Measurements from ENCODE around the gene CAMSAP2. TPM values are rescaled to one million over a fixed set of nuclear protein-coding genes. Genes with fewer than 3 reads are reported as not detected.

The CAMSAP2 gene
- total RNA-seq, 6 experiments from 2014 or later = 30.2 to 35.6 (median 33.3) TPM

GRCh38 chr1:200889571-200889970 is 150.9 kb downstream of the CAMSAP2 start:
- H3K4me3 Mint-ChIP-seq = no peak overlapping the region
- no peak overlapping the region for H3K27ac Mint-ChIP-seq
- no peaks in the 10 kb centered on the region for H3K9me3 Mint-ChIP-seq
- no peaks in the 10 kb centered on the region for H3K36me3 Mint-ChIP-seq (ENCODE audit: low read depth)
- peaks cover 56% of the 10 kb centered on the region for H3K27me3 Mint-ChIP-seq (ENCODE audit: insufficient read depth)
- peaks cover 14% of the 10 kb centered on the region; the same call in 1 of the 2 replicates for H3K4me1 Mint-ChIP-seq (ENCODE audit: low read depth)
- no peak for TF ChIP-seq CTCF (IDR thresholded peaks at IDR 0.05)
- no peak for DNase-seq

GRCh38 chr1:200890027-200890426 is 151.3 kb downstream of the CAMSAP2 start:
- H3K9me3 Mint-ChIP-seq = no peaks in the 10 kb centered on the region
- TF ChIP-seq CTCF (IDR thresholded peaks at IDR 0.05) = no peak
- DNase-seq = no peak
- no peak overlapping the region for H3K4me3 Mint-ChIP-seq
- peaks cover 56% of the 10 kb centered on the region for H3K27me3 Mint-ChIP-seq (ENCODE audit: insufficient read depth)
- H3K4me1 Mint-ChIP-seq (ENCODE audit: low read depth) = peaks cover 14% of the 10 kb centered on the region; the same call in 1 of the 2 replicates
- H3K36me3 Mint-ChIP-seq (ENCODE audit: low read depth) = no peaks in the 10 kb centered on the region
- H3K27ac Mint-ChIP-seq = no peak overlapping the region

GRCh38 chr1:200890818-200891773 is 152.4 kb downstream of the CAMSAP2 start:
- Mint-ChIP-seq H3K4me1 (ENCODE audit: low read depth) (peaks cover 14% of the 10 kb centered on the region; the same call in 1 of the 2 replicates), H3K9me3 (no peaks in the 10 kb centered on the region), H3K4me3 (peak overlapping the region; percentile 65), H3K27ac (no peak overlapping the region), H3K36me3 (ENCODE audit: low read depth) (no peaks in the 10 kb centered on the region), H3K27me3 (ENCODE audit: insufficient read depth) (peaks cover 60% of the 10 kb centered on the region)
- peak; percentile 60 for TF ChIP-seq CTCF (IDR thresholded peaks at IDR 0.05)
- no peak for DNase-seq

- H3K4me3 Mint-ChIP-seq = peak overlapping the region; percentile 65; the same call in 1 of the 2 replicates
- H3K4me1 Mint-ChIP-seq (ENCODE audit: low read depth) = peaks cover 19% of the 10 kb centered on the region
- TF ChIP-seq CTCF (IDR thresholded peaks at IDR 0.05) = no peak
- no peak overlapping the region for H3K27ac Mint-ChIP-seq
- no peak for DNase-seq
- no peaks in the 10 kb centered on the region for H3K9me3 Mint-ChIP-seq
- peaks cover 60% of the 10 kb centered on the region for H3K27me3 Mint-ChIP-seq (ENCODE audit: insufficient read depth)
- no peaks in the 10 kb centered on the region for H3K36me3 Mint-ChIP-seq (ENCODE audit: low read depth)
Observed at GRCh38 chr1:200891774-200892157, 153.1 kb downstream of the CAMSAP2 start.

GRCh38 chr1:200892546-200892945 is 153.9 kb downstream of the CAMSAP2 start:
- TF ChIP-seq CTCF (IDR thresholded peaks at IDR 0.05) = no peak
- Mint-ChIP-seq H3K9me3 (no peaks in the 10 kb centered on the region), H3K4me3 (no peak overlapping the region), H3K36me3 (ENCODE audit: low read depth) (no peaks in the 10 kb centered on the region), H3K27me3 (ENCODE audit: insufficient read depth) (peaks cover 60% of the 10 kb centered on the region), H3K27ac (no peak overlapping the region), H3K4me1 (ENCODE audit: low read depth) (peaks cover 19% of the 10 kb centered on the region)
- no peak for DNase-seq

All from HFFc6 (cell line).